Right lobe of liver (tissue), 6 donors: ENCODE measurements around the gene KPTN. TPM values are rescaled to one million over a fixed set of nuclear protein-coding genes. Genes with fewer than 3 reads are reported as not detected.
A peak's percentile ranks its signal among the peaks of the same experiment; 100 is the strongest.
"Not testable (repeated sequence)": the region's sequence is repeated elsewhere in the genome, so short reads cannot be mapped to it uniquely, and the experiment has no call there.

Source experiments
- ATAC-seq, 4 donors: fragments of 200-7000 bp; cut with Tn5 transposase; one replicate each; pipeline ENCODE4 v1.9.1; 2020; ENCODE audit warnings: mild to moderate bottlenecking in 4 of 4, moderate library complexity in 4 of 4
- DNase-seq, 3 donors: peaks; one replicate each; pipeline ENCODE4 v3.0.0-alpha.2; 2020
- H3K27ac ChIP-seq, 3 donors: fragments of 200-600 bp; one replicate each; pipeline ENCODE4 v1.8.0; 2022
- H3K27me3 ChIP-seq, 2 donors: fragments of 200-600 bp; one replicate each; pipeline ENCODE4 v1.8.0; 2022
- H3K36me3 ChIP-seq, 4 donors: fragments of 200-600 bp; sonication (generic) in 1 of 4; one replicate each; pipeline versions ENCODE4 v1.5.1 to v1.8.0; 2017 to 2022; ENCODE audit warnings: control low read depth in 1 of 4
- H3K4me1 ChIP-seq, 4 donors: fragments of 200-600 bp; sonication (generic) in 1 of 4; one replicate each; pipeline versions ENCODE4 v1.5.1 to v1.8.0; 2017 to 2022; ENCODE audit warnings: control low read depth in 1 of 4
- H3K4me3 ChIP-seq, 3 donors: fragments of 200-600 bp; one replicate each; pipeline ENCODE4 v1.8.0; 2022
- H3K9me3 ChIP-seq, 4 donors: fragments of 200-600 bp; sonication (generic) in 1 of 4; one replicate each; pipeline versions ENCODE4 v1.5.1 to v1.8.0; 2017 to 2022; ENCODE audit warnings: control low read depth in 1 of 4
- CTCF ChIP-seq, 4 donors: fragments of 200-600 bp in 3 of 4; fragments of 450-650 bp in 1 of 4; IDR thresholded peaks; one replicate each; pipeline versions ENCODE4 v1.5.1 to v1.8.0; 2016 to 2022; ENCODE audit warnings: antibody characterized with exemption in 4 of 4, mild to moderate bottlenecking in 2 of 4
- POLR2A ChIP-seq: fragments of 450-650 bp; IDR thresholded peaks from one replicate; pipeline ENCODE4 v1.6.1; 2017; ENCODE audit warnings: antibody characterized with exemption, mild to moderate bottlenecking
- WGBS: methylation state at CpG from one replicate; pipeline ENCODE4 v1.1.6; 2018; ENCODE audit warnings: low coverage, low lambda C conversion rate; ENCODE audit not compliant: insufficient coverage; ENCODE audit errors: missing lambda C conversion rate; 5-methylcytosine and 5-hydroxymethylcytosine counted together
- intact Hi-C, 2 donors: fragments of 100-400 bp; cut with DNase I; formaldehyde crosslinking; loops; one replicate each; pipeline versions ENCODE4 v1.11.2 to v1.14.1; 2022
- total RNA-seq, 6 experiments: library from RNA; depleted of rRNA in 2 of 6; stranded (reverse); fragments of >200 nt in 2 of 6; fragmentation: NEBNext Ultra II Directional in 3 of 6; extraction: Animal tissue kit (Norgen Biotek cat#: 25700) in 3 of 6; gene quantifications; one replicate each; pipeline versions ENCODE4 v1.1.0 to v1.2.4, GENCODE V29; 2016 to 2023
- donor health status: DM: no; HTN: yes; CAD: no.
- donor health status: DM: no; HTN: no; CAD: no.
- donor health status: DM: no; HTN: no; CAD: no.
- donor health status: DM: no; HTN: yes; CAD: no.
- donor health status: DM: no; HTN: yes; CAD: no.

KPTN gene
- total RNA-seq, 6 experiments from 2014 or later, result 3.1 to 7.8 (median 6.2) TPM

GRCh38 chr19:47489072-47489914 lies 5.3 kb upstream of the KPTN start:
- intact Hi-C loops, result no loop called here
- H3K27me3 ChIP-seq, result no peaks in the 10 kb centered on the region
- H3K36me3 ChIP-seq, result peaks cover 0 to 46% (median 7%) of the 10 kb centered on the region in 4 donors
- H3K27ac ChIP-seq, result no peak overlapping the region
- H3K9me3 ChIP-seq, result no peaks in the 10 kb centered on the region
- ATAC-seq (no peak), DNase-seq (peak in 1 of 3 donors; percentile 42)
- TF ChIP-seq POLR2A (no peak), CTCF (IDR thresholded peaks at IDR 0.05) (no peak)
- WGBS, result 74% methylated on average over 7 of the region's 17 CpGs
- H3K4me1 ChIP-seq, result no peaks in the 10 kb centered on the region
- H3K4me3 ChIP-seq, result no peak overlapping the region

GRCh38 chr19:47487551-47488515 lies 3.8 kb upstream of the KPTN start:
- no peaks in the 10 kb centered on the region for H3K9me3 ChIP-seq
- intact Hi-C loops, result no loop called here
- H3K4me1 ChIP-seq, result no peaks in the 10 kb centered on the region
- H3K27me3 ChIP-seq, result no peaks in the 10 kb centered on the region
- DNase-seq (peak in 1 of 3 donors; percentile 36), ATAC-seq (no peak)
- no peak overlapping the region for H3K27ac ChIP-seq
- TF ChIP-seq CTCF (IDR thresholded peaks at IDR 0.05) (no peak), POLR2A (no peak)
- no CpG with 5 or more reads among the region's 19 CpGs for WGBS
- H3K4me3 ChIP-seq, result no peak overlapping the region
- H3K36me3 ChIP-seq, result peaks cover 0 to 35% (median 3%) of the 10 kb centered on the region in 4 donors

GRCh38 chr19:47486900-47487299 lies 2.9 kb upstream of the KPTN start:
- H3K27me3 ChIP-seq, result no peaks in the 10 kb centered on the region
- WGBS, result no CpG with 5 or more reads among the region's 9 CpGs
- H3K9me3 ChIP-seq, result no peaks in the 10 kb centered on the region
- H3K36me3 ChIP-seq, result peaks cover 0 to 26% (median 2%) of the 10 kb centered on the region in 4 donors
- TF ChIP-seq POLR2A, result no peak
- intact Hi-C loops, result no loop called here
- DNase-seq (no peak), ATAC-seq (no peak)
- H3K4me1 ChIP-seq, result no peaks in the 10 kb centered on the region
- H3K27ac ChIP-seq, result no peak overlapping the region
- H3K4me3 ChIP-seq, result no peak overlapping the region

- WGBS, result 90% methylated on average over 9 of the region's 13 CpGs
- H3K27ac ChIP-seq, intact Hi-C loops: not testable (repeated sequence)
Observed at GRCh38 chr19:47486220-47486619, 2.2 kb upstream of the KPTN start.

GRCh38 chr19:47485210-47485609 lies 1.2 kb upstream of the KPTN start:
- DNase-seq (no peak), ATAC-seq (no peak)
- TF ChIP-seq POLR2A (no peak), CTCF (IDR thresholded peaks at IDR 0.05) (no peak)
- no peaks in the 10 kb centered on the region for H3K27me3 ChIP-seq
- peak overlapping the region in 1 of 3 donors; percentile 90 for H3K27ac ChIP-seq
- no peaks in the 10 kb centered on the region for H3K4me1 ChIP-seq
- no peak overlapping the region for H3K4me3 ChIP-seq
- peaks cover 0 to 20% (median 2%) of the 10 kb centered on the region in 4 donors for H3K36me3 ChIP-seq
- intact Hi-C loops, result no loop called here
- no peaks in the 10 kb centered on the region for H3K9me3 ChIP-seq
- WGBS, result 89% methylated on average over 5 of the region's 6 CpGs

More at GRCh38 chr19:47486220-47486619, 2.2 kb upstream of the KPTN start:
- H3K27me3 ChIP-seq, H3K4me3 ChIP-seq, DNase-seq, H3K4me1 ChIP-seq, ATAC-seq, H3K9me3 ChIP-seq: not testable (repeated sequence)
- H3K36me3 ChIP-seq, result peaks cover 0 to 20% (median 2%) of the 10 kb centered on the region in 4 donors
